HG02798 (cell line): ENCODE data around the gene CTSE.
A peak's percentile ranks its signal among the peaks of the same experiment; 100 is the strongest.
"Not testable (repeated sequence)": the region's sequence is repeated elsewhere in the genome, so short reads cannot be mapped to it uniquely, and the experiment has no call there.

ENCODE experiments used
- ATAC-seq: cut with Tn5 transposase; IDR thresholded peaks from one replicate; pipeline ENCODE4 v1.9.1; 2021; ENCODE audit warnings: mild to moderate bottlenecking; ENCODE audit not compliant: unreplicated experiment, poor library complexity

CTSE gene

DNA sequence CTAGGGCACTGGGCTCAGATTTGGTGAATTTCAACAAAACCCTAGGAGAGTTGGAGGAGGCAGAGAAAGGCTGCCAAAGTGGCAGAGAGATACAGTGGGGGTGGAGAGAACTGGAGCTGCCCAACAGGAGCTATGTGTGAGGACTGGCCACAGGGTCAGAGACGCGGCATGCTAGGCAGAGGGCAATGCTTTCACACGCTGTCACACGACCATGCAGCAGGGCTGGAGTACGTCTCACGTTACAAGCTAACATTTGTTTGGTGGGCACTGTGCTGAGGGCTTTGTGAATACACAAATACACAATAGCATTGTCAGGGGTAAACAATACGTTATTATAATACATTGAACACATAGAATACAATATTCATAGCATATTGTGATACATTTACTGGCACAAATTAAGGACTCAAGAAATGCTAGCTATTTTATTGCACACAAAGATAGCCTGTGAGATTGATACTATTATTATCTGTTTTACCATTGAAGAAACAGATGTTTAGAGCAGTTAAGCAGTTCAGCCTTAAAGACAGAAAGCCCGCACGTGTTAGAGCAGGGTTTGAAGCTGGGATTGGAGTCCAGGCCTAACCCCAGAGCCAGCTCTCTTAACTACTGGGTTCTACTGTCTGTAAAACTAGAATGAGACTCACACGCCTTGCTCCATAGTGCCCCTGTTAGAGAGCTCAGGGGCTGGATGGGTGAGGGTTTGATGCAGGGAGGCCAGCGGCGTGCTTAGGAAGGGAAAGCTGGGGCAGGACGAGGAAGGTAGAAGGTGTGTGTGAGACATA, 25.0 kb downstream of the CTSE start:
- no peak for ATAC-seq

DNA sequence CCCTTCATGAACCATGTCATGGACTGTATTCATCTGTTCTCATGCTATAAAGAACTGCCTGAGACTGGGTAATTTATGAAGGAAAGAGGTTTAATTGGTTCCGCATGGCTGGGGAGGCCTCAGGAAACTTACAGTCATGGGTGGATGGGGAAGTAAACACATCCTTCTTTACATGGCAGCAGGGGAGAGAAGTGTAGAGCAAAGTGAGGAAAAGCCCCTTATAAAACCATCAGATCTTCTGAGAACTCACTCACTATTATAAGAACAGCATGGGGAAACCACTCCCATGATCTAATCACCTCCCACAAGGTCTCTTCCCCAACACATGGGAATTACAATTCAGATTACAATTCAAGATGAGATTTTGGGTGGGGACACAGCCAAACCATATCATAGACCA, 27.1 kb downstream of the CTSE start:
- not testable (repeated sequence) for ATAC-seq

DNA sequence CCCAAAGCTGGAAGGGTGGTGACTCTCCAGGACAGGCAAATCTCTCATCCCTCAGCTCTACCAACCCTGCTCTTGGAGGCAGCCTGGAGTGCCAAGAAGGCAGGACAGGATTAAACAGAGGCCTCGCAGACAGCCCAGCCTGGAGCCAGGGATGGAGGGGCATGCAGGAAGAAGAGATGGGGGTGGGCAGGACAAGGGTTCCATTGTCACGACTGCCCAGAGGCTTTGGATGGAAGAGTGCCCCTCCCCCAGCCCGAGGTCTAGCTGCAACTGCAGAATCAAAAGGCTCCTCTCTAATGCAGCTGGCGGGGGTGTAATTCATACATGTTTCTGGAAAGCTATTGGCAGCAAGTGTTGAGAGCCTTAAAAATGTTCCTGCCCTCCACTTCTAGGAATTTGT, 29.3 kb downstream of the CTSE start:
- ATAC-seq, result no peak

DNA sequence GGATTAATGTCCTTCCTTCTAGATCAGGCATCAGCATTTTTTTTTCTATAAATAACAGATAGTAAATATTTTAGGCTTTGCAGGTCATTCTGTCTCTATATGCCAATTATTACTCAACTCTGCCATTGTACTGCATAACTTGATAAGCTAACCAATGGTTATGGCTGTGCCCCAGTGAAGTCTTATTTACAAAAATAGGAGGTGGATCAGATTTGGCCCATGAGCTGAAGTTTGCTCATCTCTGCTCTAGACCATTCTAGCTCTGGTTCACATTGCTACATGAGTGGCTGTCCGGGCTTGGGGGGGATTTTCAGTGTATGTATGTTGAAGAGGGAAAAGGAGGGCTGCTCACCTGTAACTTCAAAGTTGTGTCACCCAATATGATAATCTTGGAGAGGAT, 30.6 kb downstream of the CTSE start:
- no peak for ATAC-seq

DNA sequence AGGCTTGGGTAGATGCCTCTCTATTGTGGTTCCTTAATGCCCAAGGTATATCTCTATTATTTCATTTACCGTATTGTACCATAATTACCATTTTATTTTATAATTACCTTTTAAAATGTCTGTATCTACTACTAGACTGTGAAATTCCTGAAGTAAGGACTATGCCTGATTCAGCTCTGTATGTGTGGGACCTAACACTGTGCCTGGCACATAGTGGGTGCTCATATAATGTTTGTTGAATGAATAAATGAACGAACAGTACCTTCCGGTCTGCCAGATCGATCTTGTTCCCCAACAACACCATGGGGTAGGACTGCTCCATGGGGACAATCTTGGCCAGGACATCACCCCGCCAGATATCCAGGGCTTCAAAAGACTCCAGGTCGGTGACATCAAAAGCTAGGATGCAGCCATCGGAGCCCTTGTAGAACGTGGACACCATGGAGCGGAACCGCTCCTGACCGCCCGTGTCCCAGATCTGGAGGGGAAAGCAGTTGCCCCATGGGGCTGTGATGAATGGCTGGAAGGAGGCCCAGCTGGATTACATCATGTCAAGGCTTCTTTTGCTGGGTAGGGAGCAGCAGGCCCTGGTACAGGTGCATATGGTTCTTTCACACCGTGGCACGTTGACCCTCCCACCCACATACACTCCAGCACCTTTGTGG, 31.3 kb downstream of the CTSE start:
- no peak for ATAC-seq

DNA sequence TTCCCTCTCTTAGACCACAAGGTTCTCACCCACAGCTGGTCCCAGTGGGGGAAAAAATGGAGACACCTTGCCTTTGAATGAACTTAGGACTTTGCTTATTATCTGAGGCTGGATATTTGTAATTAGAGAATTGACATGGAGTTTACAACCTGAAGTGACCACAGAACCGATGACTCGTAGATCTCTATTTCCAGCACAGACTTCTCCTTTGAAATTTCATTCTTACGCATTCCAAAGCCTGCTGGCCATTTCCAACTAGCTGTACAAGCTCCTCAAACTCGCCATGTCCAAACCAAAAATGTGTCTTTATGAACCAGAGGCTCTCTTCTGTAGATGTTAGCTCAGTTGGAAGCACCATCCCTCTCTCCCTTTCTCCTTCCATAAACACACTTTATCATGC, 32.5 kb downstream of the CTSE start:
- ATAC-seq, result no peak

DNA sequence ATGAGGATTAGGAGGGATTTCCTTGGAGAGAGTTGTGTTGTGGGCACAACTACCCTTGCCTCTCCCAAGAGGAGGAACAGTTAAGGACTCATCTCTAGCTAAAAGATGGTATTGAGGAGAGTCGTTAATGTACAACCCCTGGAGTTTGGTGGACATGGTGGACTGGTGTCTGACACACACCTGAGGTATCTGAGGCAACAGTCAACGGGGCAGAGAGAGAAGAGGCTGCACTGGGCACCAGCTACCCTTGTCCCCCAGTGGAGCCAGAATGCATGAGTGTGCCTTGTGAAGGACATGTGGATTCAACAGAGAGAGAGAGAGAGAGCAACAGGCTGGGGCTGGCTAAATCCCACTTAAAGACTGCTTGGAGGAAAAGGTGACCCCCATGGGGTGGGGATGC, 33.5 kb downstream of the CTSE start:
- no peak for ATAC-seq

DNA sequence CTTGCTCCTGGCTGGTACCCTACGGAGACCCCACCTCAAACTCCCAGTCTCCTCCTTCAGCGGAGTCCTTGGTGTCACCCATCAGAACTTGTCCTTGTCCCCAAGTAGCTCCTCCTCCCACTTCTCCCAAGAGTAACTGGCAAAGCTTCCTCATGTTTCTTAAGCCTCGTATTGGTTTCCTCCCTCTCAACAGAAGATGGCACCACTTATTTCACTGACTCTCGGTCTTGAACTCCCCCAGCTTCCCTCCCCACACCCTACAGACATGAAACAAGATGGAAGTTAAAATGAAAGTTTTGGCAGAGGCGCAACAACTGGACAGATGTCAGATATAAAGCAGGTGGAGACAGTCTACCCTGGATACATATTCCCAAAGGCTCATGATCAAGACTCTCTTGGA, 33.9 kb downstream of the CTSE start:
- ATAC-seq, result no peak

DNA sequence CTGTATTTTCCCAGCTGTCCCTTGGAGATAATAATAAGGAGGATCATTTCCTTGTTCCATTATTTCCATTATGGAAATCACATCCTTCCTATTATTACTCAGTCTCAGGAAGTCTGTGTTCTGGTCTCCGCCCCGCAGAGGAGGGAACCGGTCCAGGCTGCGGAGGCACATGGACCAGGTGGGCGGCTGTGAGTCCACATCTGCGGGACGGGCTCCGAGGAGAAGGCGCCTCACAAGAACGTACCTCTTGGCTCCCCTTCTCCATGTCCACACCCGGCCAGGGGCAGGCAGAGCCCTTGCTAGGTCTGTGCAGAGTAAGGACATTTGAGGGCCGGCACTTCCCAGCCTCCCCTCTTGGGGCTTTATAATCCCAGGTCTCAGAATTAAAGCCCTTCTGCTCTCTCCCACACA, 35.1 kb downstream of the CTSE start:
- ATAC-seq, result no peak

DNA sequence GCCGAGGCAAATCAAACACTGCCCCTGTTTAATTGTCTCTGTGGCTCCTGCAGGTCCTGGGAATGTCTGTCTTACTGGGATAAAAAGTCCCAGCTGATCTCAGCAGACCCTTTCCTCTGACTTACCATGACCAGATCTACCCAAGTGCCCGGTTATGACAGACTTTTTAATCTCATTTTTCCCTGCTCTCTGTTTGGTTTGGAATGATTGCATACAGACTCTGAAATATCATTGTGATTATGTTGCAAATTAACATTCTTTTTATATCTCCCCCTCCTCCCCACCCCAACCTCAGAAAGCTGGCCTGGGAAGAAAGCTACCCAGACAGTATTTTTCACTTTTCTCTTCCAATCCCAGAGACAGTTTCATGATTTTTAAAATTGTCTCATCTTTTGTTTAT, 36.8 kb downstream of the CTSE start:
- no peak for ATAC-seq

DNA sequence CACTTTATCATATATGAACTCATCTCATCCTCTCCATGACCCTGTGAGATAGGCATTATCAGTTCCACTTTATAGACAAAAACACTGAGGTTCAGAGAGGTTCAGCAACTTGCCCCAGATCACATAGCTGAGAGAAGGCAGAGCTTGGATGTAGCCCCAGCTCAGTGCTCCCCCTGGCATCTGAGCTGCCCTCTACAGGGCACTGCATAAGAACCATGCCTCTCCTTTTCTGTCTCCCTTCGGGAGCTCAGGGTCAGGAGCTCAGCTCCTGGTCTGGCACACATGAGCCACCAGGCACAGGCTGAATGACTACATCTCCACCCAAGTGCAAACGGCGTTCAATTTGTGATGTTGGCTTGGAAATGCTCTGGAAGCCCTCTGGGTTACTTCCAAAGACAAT, 37.4 kb downstream of the CTSE start:
- no peak for ATAC-seq

DNA sequence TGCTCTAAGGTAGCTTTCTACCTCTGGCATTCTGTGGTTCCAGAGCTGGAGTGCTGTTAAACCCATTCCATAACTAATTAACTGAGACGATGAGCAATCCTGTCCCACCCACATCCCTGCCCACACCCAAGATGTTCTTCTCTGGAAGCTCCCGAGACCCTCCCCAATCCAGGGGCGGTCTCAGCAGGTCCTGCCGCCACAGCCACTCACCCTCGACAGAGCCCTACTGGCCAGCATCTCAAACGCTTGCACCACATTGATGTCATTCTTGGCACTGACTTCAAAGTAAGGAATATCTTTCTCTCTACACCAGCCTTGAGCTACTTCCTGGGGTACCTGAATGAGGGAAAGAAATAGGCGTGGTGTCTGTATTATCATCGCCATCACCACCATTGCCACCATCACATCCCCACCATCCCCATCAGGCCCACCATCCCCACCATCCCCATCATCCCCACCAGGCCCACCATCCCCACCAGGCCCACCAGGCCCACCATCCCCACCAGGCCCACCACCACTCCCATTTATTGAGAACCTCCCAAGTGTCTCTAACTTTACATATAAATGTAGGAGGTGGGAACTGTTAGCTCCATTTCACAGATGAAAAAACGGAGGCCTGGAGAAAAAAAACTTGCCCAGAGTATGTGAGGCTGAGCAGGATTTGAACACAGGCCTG, 38.2 kb downstream of the CTSE start:
- ATAC-seq, result no peak

DNA sequence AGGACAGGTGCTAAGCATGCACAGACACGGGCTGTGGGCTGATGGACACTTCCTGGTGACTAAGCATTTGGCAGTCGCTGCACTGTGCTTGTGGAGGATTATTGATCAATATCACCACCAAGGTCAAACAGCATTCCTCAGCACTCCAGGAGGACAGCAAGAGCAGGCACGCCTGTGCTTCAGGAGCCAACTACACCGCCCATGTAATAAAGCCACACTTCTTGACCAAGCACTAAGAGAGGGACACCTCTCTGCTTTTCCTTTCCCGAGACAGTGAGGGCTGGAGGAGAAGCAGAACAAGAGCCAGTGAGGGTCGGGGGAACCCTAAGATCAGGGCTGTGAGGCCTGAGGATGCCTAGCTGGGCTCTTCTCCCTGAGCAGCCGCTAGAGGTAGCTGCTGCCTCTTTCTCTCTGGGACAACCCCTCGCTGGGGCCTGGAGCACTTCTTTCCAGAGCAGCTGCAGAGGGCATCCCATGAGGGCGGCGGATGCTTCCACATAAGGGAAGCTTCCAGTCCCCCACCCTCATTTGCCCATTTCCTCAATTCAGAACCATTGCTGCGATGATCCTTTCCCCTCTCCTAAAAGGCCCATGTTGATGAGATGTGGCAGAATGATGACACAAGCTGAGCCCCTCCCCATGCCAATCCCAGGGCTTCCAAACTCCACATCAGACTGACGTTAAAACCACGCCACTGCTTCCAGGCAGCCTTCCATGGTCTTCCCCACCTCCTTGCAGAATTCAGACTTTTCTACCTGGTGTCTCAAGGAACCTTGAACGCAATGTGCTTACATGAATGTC, 39.6 kb downstream of the CTSE start:
- peak; percentile 64 for ATAC-seq

DNA sequence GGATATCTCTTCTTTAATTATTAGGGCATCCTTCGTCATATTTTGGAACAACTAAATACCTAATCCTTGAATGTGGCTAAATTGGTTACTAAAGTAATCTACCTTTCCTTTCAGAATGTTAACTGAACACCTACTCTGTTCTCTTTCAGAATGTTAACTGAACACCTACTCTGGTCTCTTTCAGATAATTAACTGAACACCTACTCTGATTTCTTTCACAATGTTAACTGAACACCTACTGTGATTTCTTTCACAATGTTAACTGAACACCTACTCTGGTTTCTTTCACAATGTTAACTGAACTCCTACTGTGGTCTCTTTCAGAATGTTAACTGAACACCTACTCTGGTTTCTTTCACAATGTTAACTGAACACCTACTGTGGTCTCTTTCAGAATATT, 42.4 kb downstream of the CTSE start:
- ATAC-seq, result no peak

DNA sequence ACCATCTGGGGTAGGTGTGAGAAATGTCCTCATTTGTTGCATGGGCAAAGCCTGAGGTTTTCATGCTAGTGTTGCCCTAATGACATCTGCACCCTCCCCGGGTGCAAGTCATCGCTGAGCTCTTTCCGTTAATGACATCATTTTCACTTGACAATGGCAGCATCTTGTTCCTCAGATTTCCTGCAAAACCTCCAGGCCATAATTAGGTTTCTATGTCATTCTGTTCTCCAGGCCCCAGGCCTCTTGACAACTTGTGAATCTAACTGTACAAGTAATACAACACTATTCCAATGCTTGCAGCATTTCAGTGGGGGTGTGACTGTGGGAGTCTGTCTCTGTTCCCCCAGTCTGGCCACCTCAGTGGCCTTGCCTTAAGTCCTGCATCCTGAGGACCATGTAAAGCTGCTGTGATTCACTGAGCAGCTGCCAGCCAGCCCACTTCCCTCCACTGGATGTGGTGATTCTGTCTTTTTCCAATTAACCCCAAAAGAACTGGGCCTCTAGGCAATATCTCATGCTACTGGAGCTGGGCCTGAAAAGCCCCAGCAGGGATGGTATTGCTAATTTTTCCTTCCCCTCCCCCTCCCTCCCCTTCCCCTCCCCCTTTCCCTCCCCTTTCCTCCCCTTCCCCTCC, 43.3 kb downstream of the CTSE start:
- ATAC-seq, result no peak

DNA sequence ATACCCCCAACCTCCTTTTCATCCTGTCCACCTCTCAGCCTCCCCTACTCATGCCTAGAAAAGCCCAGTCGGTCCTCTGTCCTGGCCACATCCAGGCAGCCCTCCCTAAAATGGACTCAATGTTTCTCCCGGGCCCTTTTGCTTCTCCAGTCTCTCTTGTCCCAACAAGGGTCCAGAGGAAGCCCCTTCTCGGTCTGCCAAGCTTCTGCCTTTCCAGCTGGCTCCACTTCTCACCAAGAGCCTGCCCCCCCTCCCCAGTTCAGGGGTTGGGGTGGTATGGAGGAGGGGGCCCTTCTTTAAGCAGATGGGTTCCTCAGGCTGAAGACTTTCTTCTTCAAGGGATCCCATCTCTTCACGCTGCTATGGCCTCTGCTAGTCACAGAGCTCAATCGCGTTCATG, 44.4 kb downstream of the CTSE start:
- no peak for ATAC-seq

DNA sequence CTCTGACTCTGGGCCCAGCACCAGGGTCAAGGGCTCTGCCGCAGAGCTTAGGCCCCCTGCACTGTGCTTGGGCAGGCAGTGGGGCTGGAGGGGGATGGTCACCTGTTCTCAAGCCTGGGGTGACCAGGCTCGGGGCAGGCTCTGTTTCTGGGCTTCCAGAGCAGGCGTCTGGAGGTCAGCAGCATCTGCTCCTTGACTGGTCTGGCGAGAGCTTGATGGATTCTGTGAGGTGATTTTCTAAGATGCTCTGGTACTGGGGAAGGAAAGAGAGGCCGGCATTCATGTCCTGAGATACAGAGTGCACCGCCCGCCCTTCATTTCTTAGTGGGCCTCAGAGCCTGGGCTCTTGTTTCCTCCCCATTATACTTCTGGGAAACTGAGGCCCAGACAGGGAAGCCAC, 45.0 kb downstream of the CTSE start:
- ATAC-seq, result no peak

DNA sequence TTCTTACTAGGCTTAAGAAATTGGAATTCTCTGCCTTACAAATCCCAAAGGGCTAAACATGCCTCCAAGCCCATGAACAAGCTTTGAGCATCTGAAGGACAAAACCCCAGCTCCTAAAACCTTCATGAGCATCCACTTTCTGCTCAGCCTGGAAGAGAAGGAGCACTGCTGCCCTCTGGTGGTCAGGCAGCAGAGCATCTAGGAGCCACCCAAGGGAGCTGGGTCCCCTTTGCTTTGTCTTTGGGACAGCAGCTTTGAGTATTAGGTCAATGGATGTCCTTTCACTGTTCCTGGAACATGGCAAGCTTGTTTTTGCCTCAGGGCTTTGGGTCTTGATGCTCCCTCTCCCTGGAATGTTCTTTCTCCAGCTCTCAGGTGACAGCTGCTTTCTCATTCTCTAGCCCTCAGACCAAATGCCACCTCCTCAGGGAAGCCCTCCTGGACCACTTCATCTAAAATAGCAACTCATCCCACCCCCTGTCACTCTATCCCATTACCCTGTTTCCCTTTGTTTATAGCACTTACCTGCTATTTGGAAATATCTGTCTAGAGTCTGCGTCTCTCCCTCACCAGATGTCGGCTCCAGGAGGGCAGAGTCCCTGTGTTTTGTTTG, 46.2 kb downstream of the CTSE start:
- no peak for ATAC-seq

DNA sequence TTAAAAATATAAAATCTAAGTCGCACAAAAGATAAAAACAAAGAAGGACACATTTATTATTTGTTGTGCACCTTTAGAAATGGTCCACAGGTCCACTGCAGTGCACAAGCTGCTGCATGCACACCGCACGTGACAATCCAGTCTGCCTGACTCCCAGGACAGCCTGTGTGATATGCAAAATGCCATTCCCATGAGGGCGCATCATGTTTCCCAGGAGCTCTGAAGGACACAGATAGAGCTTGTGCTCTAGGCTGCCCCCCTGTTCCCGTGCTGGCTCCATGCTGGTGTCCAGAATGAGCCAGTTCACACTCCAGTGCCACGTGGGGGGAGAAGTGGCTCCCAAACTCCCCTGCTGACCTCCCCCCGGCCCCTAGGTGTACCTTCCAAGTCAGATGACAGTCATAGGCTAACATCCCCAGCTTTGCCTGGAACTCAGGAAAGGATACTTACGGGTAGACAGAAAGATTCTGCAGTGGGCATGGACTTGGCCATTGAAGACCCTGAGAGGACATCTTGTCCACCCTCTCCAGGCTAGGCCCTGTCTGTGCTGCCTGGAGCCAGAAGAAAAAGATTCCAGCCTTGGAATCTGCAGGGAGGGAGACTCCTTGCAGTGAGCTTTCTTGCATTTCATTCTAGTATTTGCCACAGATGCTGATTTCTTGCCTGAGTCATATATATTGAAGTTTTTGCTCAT, 46.8 kb downstream of the CTSE start:
- no peak for ATAC-seq
